ENCODE results near the gene GLDN. TPM values are rescaled to one million over a fixed set of nuclear protein-coding genes. Genes with fewer than 3 reads are reported as not detected.

GLDN gene
- total and polyA plus RNA-seq, 11 donors = 1.1 to 15.3 (median 10.3) TPM

- H3K36me3 ChIP-seq = no peaks in the 10 kb centered on the region
- 77 to 91% (median 90%) methylated on average over 2 of the region's 2 CpGs for WGBS, 4 donors
- TF ChIP-seq, protein P1, sequence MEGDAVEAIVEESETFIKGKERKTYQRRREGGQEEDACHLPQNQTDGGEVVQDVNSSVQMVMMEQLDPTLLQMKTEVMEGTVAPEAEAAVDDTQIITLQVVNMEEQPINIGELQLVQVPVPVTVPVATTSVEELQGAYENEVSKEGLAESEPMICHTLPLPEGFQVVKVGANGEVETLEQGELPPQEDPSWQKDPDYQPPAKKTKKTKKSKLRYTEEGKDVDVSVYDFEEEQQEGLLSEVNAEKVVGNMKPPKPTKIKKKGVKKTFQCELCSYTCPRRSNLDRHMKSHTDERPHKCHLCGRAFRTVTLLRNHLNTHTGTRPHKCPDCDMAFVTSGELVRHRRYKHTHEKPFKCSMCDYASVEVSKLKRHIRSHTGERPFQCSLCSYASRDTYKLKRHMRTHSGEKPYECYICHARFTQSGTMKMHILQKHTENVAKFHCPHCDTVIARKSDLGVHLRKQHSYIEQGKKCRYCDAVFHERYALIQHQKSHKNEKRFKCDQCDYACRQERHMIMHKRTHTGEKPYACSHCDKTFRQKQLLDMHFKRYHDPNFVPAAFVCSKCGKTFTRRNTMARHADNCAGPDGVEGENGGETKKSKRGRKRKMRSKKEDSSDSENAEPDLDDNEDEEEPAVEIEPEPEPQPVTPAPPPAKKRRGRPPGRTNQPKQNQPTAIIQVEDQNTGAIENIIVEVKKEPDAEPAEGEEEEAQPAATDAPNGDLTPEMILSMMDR (IDR thresholded peaks at IDR 0.05) = no peak
- no peak for TF ChIP-seq POLR2A (IDR thresholded peaks at IDR 0.05)
- peaks cover 0 to 5% (median 0%) of the 10 kb centered on the region in 12 donors for H3K9me3 ChIP-seq
- no peaks in the 10 kb centered on the region for H3K27me3 ChIP-seq
- ATAC-seq = no peak
- DNase-seq = no peak
- intact Hi-C loops (cut with DNase I) = loop anchor here in 1 of 10 donors (5.0 kb wide), 1 partner anchor 46 kb away; no protein-coding TSS in a partner anchor
- H3K4me1 ChIP-seq = peaks cover 0 to 66% (median 34%) of the 10 kb centered on the region in 12 donors
- no peak overlapping the region for H3K4me3 ChIP-seq
- peak overlapping the region in 1 of 12 donors; percentile 5 for H3K27ac ChIP-seq
Observed at GRCh38 chr15:51333571-51333970, 7.9 kb upstream of the GLDN start.

- H3K4me1 ChIP-seq = peaks cover 0 to 66% (median 34%) of the 10 kb centered on the region in 12 donors
- ATAC-seq (peak in 1 of 4 donors; percentile 13), DNase-seq (no peak)
- no peaks in the 10 kb centered on the region for H3K36me3 ChIP-seq
- 7 to 17% (median 8%) methylated on average over 2 of the region's 2 CpGs for WGBS, 4 donors
- H3K9me3 ChIP-seq = peaks cover 0 to 5% (median 0%) of the 10 kb centered on the region in 12 donors
- no peak overlapping the region for H3K4me3 ChIP-seq
- no peaks in the 10 kb centered on the region for H3K27me3 ChIP-seq
- peak overlapping the region in 1 of 12 donors; percentile 5 for H3K27ac ChIP-seq
- intact Hi-C loops (cut with DNase I) = loop anchor here in 1 of 10 donors (5.0 kb wide), 1 partner anchor 47 kb away; no protein-coding TSS in a partner anchor
- TF ChIP-seq POLR2A (IDR thresholded peaks at IDR 0.05) = no peak
- TF ChIP-seq, protein P1 (IDR thresholded peaks at IDR 0.05) = no peak
Observed at GRCh38 chr15:51334011-51334451, 7.4 kb upstream of the GLDN start.

GRCh38 chr15:51335087-51335486 is 6.4 kb upstream of the GLDN start:
- no peak overlapping the region for H3K4me3 ChIP-seq
- WGBS, 4 donors = 87 to 99% (median 93%) methylated on average over 5 of the region's 5 CpGs
- H3K4me1 ChIP-seq = peaks cover 0 to 66% (median 34%) of the 10 kb centered on the region in 12 donors
- no peak for ATAC-seq
- DNase-seq = no peak
- H3K27me3 ChIP-seq = no peaks in the 10 kb centered on the region
- intact Hi-C loops (cut with DNase I) = no loop called here
- TF ChIP-seq, protein P1 (IDR thresholded peaks at IDR 0.05) = no peak
- TF ChIP-seq POLR2A (IDR thresholded peaks at IDR 0.05) = no peak
- H3K9me3 ChIP-seq = peaks cover 0 to 5% (median 0%) of the 10 kb centered on the region in 12 donors
- peak overlapping the region in 1 of 12 donors; percentile 13 for H3K27ac ChIP-seq
- H3K36me3 ChIP-seq = no peaks in the 10 kb centered on the region

- H3K27me3 ChIP-seq = no peaks in the 10 kb centered on the region
- no peak for TF ChIP-seq POLR2A (IDR thresholded peaks at IDR 0.05)
- TF ChIP-seq, protein P1 (IDR thresholded peaks at IDR 0.05) = peak in 6 of 12 donors; percentile 8 to 33 (median 21)
Observed at GRCh38 chr15:51335538-51336410, 5.7 kb upstream of the GLDN start.

More at GRCh38 chr15:51335538-51336410, 5.7 kb upstream of the GLDN start:
- intact Hi-C loops (cut with DNase I) = no loop called here
- Histone ChIP-seq H3K4me1 (peaks cover 0 to 63% (median 34%) of the 10 kb centered on the region in 12 donors), H3K9me3 (peaks cover 0 to 5% (median 0%) of the 10 kb centered on the region in 12 donors), H3K27ac (peak overlapping the region in 10 of 12 donors; percentile 11 to 68 (median 34)), H3K36me3 (no peaks in the 10 kb centered on the region), H3K4me3 (no peak overlapping the region)
- 71 to 80% (median 76%) methylated on average over 9 of the region's 9 CpGs for WGBS, 4 donors
- DNase-seq (peak in 4 of 5 donors; percentile 51 to 72 (median 54)), ATAC-seq (peak; percentile 65 to 86 (median 70))
